Ureter (tissue), 1 donor: ENCODE results near the gene LTBP1. TPM values are rescaled to one million over a fixed set of nuclear protein-coding genes. Genes with fewer than 3 reads are reported as not detected.
A peak's percentile ranks its signal among the peaks of the same experiment; 100 is the strongest.
"Not testable (repeated sequence)": the region's sequence is repeated elsewhere in the genome, so short reads cannot be mapped to it uniquely, and the experiment has no call there.

Source experiments
- DNase-seq: peaks from one replicate; pipeline ENCODE4 v3.0.0-alpha.2; 2020; ENCODE audit warnings: low spot score
- total RNA-seq: library from RNA; stranded (reverse); gene quantifications from one replicate; pipeline ENCODE4 v1.2.4, GENCODE V29; 2023
- donor health status: DM: yes; HTN: yes; CAD: no.

The LTBP1 gene
- total RNA-seq, 1 donor from 2014 or later = 80.1 TPM

- no peak for DNase-seq
These were observed 14.1 kb downstream of the LTBP1 start for GRCh38 chr2:32960647-32961403.

- no peak for DNase-seq
These were observed 15.9 kb downstream of the LTBP1 start for GRCh38 chr2:32962690-32963089.

- DNase-seq = no peak
These were observed 17.2 kb downstream of the LTBP1 start for GRCh38 chr2:32963941-32964340.

GRCh38 chr2:32965523-32966171, 18.9 kb downstream of the LTBP1 start:
- DNase-seq = no peak

- DNase-seq = no peak
These were observed 22.9 kb downstream of the LTBP1 start for GRCh38 chr2:32969444-32970162.

- not testable (repeated sequence) for DNase-seq
These were observed 27.0 kb downstream of the LTBP1 start for GRCh38 chr2:32973772-32974171.

- DNase-seq = no peak
These were observed 29.8 kb downstream of the LTBP1 start for GRCh38 chr2:32976409-32977063.

GRCh38 chr2:32977228-32977758, 30.5 kb downstream of the LTBP1 start:
- DNase-seq = peak; percentile 87

- DNase-seq = no peak
These were observed 34.9 kb downstream of the LTBP1 start for GRCh38 chr2:32981612-32982011.

- not testable (repeated sequence) for DNase-seq
These were observed 36.6 kb downstream of the LTBP1 start for GRCh38 chr2:32983193-32983924.

GRCh38 chr2:32986480-32986879, 39.7 kb downstream of the LTBP1 start:
- no peak for DNase-seq

GRCh38 chr2:32988525-32988924, 41.8 kb downstream of the LTBP1 start:
- DNase-seq = no peak

- no peak for DNase-seq
These were observed 43.8 kb downstream of the LTBP1 start for GRCh38 chr2:32990556-32990955.

- no peak for DNase-seq
These were observed 44.5 kb downstream of the LTBP1 start for GRCh38 chr2:32991091-32991845.

- DNase-seq = no peak
These were observed 46.3 kb downstream of the LTBP1 start for GRCh38 chr2:32993005-32993539.

GRCh38 chr2:32997705-32998104, 51.0 kb downstream of the LTBP1 start:
- DNase-seq = no peak

GRCh38 chr2:33000986-33001385, 54.2 kb downstream of the LTBP1 start:
- no peak for DNase-seq

GRCh38 chr2:33001823-33002222, 55.1 kb downstream of the LTBP1 start:
- no peak for DNase-seq

- DNase-seq = no peak
These were observed 56.1 kb downstream of the LTBP1 start for GRCh38 chr2:33002863-33003262.

- DNase-seq = no peak
These were observed 58.3 kb downstream of the LTBP1 start for GRCh38 chr2:33005057-33005456.
